Activated CD4-positive, CD25-positive, alpha-beta regulatory T cell treated with anti-CD3 and anti-CD28 coated beads, Interleukin-2, amount 50 U/mL, for 16 hours (primary cell): ENCODE results near the gene WASF1.
"Not testable (repeated sequence)": the region's sequence is repeated elsewhere in the genome, so short reads cannot be mapped to it uniquely, and the experiment has no call there.

Experiments used
- DNase-seq: peaks from one replicate; pipeline ENCODE4 v3.0.0-alpha.2; 2020; ENCODE audit warnings: low read depth, low spot score

Gene WASF1

DNA sequence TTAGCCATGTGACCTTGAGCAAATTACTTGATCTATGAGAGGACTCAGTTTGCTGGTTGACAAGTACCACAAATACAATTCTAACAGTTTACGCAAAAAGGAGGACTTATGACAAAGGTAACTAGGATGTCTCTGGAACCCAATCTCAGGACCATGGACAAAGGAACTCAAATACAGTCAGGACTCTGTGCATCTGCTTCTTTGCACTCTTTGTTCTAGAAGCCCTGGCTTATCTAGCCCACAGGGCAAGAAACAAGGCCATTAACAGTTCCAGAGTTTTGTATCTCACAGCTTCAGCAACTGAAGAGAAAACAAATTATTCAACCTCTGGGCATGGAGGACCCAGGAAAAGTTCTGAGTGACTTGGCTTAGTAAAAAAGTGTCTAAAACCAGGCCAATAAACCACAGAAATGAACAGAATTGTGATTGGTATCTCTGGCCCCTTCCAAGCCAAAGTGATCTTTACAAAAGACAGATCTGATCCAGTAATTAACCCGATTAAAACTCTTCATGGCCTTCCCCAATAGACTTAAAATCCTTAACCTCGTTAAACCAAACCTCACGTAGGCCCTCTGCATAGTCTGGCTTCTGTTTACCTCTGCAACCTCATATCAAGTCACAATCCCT is 5.9 kb downstream of the WASF1 start:
- DNase-seq = no peak

DNA sequence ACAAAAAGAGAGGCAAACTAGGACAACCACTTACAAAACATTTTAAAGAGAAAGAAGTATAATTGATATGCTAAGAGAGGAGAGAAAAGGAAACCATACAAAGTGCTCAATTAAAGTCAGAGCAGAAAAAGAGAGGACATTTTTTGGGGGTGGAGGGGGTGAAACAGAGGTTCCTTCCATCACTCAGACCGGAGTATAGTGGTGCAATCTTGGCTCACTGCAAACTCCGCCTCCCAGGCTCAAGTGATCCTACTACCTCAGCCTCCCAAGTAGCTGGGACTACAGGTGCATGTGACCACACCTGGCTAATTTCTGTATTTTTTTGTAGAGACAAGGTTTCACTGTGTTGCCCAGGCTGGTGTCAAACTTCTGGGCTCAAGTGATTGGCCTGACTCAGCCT is 9.4 kb downstream of the WASF1 start:
- DNase-seq = no peak

DNA sequence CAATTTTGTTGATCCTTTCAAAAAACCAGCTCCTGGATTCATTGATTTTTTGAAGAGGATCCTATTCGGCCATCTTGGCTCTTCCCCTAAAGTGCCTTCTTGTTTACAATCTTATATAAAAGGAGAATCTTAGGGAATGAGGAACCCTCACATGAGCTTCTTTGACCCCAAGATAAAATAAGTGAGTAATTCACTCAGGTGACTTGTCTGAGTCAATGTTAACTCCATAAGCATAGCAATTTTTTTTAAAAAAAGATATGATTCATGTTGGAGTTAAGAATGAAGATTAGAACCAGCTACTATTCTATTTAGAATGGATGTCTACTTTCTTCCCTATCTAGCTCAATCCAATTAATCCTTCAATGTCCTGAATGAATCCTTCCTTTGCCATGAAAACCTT is 21.0 kb downstream of the WASF1 start:
- no peak for DNase-seq

DNA sequence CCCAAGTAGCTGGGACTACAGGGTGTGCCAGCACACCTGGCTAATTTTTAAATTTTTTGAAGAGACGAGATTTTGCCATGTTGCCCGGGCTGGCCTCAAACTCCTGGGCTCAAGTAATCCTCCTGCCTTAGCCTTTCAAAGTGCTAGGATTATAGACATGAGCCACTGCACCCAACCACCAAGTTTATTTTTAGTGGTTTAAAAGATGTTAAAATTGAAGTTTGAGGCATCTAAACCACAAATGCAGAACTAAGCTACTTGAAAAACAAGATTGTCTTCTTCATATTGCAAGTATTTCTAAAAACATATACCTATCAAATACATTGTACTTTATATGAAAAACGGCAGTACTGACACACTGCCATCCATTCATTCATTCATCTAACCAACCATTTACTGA is 31.6 kb downstream of the WASF1 start:
- no peak for DNase-seq

DNA sequence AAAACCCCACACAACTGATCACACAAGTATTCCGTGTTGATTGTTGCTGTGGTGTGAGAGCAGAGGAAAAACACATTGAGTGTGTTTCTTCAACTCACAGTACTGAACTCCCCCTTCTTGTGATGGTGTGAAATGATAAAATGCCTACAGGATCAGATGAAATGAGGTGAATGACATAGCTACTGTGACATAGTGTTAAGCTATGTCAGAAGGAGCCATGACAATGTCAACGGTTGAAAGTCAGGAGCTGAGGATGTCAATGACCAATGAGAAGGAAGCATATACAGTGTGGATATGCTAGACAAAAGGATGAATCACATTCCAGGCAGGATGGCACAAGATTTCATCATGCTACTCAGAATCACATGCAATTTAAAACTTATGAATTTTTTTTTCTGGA is 38.8 kb downstream of the WASF1 start:
- no peak for DNase-seq

DNA sequence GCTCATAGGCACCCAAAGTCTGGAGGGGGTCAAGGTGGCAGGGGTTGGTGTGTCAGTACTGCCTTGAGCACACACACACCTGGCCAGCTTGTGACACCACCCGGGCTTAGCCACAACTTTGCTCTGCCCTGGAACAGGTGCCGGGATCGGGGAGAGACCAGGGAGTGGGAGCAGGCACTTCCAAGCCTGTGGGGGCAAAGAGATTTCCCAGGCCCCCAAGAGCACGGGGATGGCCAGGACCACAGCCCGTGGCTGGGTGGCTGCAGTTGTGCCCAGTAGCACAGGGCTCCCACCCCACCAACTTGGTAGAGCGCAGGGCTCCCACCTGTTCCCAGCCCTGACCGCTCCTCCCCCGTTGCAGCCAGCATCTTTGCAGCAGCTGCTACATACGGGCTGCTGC is 40.4 kb downstream of the WASF1 start:
- no peak for DNase-seq

DNA sequence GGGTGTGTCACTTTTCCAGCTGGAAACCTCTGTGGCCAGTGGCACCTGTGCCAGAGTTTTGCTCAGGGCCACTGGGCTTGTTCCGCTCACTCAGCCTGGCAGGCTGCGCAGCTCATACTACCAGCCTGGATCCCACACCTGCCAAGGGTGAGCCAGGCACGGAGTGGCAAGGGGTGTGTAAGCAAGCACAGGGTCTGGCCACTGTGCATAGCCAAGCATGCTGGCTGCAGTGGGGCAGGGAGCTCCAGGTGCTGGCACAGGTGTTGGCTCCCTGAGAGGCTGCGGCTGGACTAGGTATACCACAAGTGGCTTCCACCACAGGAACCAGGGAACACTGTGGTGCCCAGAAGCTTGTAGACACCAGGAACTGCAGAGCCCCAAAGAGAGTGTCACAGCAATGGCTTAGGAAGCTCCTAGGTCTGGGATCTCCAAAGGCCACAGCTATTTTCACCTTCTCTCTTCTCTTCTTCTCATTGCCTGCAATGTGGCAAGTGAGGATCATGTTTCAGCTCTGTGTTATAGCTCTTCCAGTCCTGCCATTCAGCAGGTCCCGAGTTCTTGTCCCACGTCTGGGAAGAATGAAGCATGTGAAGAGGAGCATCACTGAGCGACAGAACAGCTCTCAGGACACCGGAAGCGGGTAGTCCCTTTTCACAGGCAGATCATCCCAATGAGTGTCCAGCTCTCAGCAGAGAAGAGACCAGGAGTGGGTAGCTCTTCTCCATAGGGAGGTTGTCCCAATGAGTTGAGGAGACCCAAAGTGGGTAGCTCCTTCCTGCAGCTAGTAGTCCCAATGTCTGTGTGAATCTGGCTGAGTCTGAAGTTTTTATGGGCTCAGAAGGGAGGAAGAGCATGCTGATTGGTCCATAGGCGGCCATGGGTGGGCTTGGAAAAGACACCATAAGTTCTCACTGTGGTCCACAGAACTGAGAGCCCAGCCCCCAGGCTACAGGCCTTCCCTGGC is 41.3 kb downstream of the WASF1 start:
- DNase-seq = no peak

DNA sequence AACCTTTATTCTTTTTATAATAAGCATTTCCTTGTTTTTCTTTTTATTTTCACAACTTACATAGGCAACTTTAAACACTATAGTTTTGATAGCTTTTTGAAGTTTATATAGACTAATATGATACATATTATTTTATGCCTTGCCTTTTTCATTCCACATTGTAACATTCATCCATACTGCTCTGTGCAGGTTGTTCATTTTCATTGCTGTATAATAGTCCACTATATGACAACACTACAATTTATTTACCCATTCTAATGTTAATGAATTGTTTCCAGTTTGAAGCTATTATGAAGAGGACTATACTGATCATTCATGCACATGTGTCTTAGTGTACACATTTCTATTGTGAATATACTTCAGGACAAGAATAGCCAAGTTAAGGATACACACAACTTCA is 49.1 kb downstream of the WASF1 start:
- no peak for DNase-seq

DNA sequence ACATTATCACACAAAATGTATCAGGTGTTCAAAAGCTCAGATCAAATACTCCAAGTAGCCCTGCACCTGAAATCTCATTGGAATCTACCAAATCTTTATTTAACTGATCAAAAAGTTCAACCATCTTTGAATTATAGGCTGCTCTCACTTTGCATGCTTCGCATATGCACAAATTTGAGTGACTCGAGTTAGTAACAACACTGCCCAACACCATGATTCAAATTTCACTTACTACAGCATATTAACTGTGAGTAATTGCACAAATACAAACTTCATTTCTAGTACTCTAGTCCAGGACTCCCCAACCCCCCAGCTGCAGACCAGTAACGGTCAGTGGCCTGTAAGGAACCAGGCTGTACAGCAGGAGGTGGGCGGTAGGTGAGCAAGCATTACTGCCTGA is 51.1 kb downstream of the WASF1 start:
- DNase-seq = no peak

DNA sequence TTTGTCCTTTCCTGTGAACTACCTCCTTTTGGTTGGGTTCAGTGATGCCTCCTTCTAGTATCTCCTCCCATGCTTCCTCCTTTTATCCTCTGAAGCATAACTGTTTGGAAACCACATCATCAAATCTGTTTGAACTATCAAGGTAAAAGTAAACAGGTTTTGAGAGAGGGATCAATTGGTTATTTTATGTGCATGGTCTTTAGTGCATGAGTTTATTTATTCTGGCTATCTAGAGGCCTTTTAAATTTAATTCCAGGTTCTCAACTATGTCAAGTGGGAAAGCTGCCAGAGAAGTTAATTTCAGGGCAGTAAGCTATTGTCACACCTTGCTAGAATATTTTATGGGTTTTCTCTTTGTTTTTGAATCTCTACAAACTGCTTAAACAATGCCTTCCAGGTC is 54.1 kb downstream of the WASF1 start:
- no peak for DNase-seq

DNA sequence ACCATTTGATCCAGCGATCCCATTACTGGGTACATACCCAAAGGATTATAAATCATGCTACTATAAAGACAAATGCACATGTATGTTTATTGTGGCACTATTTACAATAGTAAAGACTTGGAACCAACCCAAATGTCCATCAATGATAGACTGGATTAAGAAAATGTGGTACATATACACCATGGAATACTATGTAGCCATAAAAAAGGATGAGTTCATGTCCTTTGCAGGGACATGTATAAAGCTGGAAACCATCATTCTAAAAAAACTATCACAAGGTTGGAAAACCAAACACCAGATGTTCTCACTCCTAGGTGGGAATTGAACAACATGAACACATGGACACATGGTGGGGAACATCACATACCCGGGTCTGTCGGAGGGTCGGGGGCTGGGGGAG is 57.8 kb downstream of the WASF1 start:
- not testable (repeated sequence) for DNase-seq

DNA sequence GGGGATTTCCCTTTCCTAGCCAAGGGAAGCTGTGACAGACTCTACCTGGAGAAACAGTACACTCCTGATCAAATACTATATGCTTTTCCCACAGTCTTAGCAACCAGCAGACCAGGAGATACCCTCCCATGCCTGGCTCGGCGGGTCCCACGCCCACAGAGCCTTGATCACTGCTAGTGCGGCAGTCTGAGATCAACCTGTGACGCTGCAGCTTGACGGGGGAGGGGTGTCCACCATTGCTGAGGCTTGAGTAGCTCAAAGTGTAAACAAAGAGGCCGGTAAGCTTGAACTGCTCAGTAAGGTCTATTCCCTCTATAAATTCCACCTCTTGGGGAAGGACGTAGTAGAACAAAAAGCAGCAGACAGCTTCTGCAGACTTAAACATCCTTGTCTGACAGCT is 63.2 kb downstream of the WASF1 start:
- no peak for DNase-seq

DNA sequence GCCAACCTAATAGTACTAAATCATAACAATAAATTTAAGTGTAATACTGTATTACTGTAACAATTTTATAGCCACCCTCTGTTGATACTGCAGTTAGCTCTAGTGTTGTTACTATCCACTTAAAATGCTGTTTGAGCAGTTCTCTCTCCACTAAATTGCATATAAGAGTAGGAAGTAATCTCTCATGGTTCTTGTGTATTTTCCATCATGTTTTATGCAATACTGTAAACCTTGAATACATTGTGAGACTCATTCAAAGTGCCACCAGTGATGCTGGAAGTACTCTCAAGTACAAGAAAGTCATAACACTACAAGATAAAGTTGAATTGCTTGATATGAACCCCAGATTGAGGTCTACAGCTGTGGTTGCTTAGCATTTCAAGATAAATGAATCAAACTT is 65.5 kb downstream of the WASF1 start:
- no peak for DNase-seq

DNA sequence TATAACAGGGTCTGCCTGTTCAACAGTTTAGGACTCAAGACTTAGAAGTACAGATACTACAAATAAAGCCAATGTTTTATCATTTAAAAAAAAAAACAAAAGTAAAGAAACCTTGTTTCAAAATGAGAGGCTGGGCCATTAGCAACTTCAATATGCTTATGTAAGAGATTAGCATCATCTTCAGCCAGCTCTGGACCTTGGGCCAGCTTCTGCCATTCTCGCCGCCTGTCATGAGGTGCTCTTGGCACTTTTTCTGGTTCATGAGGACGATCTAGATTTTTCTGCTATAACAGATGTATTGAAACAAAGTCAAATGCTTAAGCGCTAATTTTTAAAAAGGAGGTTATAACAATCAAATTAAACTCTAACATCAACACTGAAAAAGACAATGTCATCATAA is 74.2 kb downstream of the WASF1 start:
- no peak for DNase-seq

DNA sequence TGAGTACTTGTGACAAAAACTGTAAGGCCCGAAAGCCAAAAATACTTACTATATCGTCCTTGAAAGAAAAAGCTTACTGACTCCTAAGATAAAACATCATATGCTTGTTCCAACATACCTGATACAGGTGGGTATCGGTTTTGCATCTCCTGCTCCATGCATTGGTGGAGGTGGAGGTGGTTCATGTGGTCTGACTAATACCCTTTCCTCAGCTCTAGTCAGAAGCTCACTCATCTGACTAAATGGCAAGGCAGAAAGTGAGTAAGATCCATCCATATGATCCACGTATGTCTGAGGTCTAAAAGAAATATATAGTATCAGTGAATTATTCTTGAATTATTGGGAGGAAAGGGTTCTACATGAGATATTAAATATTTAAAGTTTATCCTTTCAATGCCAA is 76.2 kb downstream of the WASF1 start:
- no peak for DNase-seq

DNA sequence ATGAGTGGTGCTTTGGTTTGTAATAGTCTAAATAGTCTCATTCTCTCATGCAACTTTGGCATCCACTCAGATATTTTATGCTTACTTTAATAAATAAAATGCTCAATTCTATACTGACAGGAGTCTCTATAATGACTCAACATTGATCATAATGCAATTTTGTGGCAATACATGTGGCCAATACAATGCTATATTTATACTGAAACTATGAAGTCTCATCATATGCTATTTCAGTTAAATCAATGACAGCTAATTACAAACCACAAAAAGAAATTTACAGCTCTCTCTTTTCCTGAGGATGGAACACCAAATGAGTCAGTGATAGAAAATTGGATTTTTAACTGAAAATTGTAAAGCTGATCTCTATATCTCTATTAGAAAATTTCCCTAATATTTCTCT is 77.1 kb downstream of the WASF1 start:
- no peak for DNase-seq

DNA sequence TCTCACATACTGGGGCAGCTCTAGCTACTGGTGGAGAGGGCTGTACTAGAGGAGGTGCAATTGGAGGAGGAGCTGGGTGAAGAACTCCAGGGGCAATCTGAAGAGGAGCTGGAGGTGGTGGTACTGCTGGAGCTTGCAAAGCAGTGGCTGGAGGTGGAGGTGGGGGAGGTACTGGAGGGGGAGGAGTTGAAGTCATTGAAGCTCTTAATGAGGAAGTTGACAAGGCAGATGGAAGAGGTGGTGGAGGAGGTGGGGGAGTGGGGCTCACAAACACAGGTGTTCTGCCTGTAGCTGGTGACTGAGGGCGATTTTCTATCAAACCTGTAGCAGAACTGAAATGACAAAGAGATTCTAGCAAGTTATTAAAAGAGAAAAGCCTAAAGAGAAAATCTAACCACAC is 77.6 kb downstream of the WASF1 start:
- no peak for DNase-seq

DNA sequence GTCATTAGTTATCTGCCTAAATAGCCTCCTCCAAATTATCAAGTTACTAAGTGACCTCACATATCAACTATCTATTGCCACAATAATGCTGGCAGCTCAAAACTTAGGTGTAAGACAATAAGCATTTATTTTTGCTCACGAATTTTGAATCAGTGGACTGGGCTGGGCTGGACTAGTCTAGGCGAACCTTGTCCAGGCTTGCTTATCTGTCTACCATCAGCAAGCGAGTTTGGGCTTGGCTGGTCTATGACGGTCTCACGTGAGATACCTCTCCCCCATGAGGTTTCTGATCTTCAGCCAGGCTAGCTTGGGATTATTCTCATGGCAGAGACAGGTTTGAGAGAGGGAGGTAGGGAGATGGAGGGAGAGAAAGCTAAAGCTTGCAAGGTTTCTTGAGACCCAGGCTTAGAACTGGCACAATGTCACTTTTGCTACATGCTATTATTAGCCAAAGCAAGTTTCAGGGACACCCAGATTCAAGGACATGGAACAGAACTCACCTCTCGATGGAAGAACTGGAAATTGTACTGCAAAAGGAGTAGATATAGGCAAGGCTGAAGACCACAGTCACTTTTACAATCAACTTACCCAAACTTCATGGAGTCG is 80.9 kb downstream of the WASF1 start:
- DNase-seq = no peak

DNA sequence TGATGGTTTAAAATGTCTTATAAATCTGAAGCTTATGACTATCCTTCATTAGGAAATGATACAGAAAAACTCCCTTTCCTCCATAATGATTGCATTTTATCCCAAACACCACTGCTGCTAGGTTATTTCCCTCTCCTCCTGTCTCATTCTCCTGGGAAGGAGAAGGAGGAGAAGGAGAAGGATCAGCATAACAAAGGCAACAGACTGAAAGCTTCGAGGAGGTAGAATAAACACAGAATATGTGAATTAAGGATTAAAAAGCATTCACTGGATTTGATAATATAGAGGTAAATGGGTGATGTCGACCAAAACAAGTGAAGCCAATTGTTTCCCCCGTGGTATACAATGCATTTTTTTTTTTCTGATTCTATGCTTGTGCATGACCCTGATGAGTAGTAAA is 82.0 kb downstream of the WASF1 start:
- no peak for DNase-seq

DNA sequence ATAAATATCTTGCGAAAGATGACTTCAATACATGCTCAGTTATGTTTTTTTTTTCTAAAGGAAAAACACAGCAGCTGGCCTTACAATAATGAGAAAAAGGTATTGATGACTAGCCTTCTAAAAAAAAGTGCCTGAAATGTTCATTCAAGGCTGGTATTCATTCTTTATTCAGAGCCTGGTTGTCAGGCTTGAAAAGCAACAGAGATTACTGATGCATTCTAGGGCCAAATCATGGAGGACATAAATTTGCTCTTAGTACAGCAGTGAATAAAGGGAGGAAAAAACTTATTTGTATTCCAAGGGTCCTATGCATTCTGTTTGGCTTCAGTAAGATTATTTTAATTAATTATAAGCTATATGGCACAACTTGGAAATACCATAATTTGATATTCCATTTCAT is 83.5 kb downstream of the WASF1 start:
- DNase-seq = no peak

DNA sequence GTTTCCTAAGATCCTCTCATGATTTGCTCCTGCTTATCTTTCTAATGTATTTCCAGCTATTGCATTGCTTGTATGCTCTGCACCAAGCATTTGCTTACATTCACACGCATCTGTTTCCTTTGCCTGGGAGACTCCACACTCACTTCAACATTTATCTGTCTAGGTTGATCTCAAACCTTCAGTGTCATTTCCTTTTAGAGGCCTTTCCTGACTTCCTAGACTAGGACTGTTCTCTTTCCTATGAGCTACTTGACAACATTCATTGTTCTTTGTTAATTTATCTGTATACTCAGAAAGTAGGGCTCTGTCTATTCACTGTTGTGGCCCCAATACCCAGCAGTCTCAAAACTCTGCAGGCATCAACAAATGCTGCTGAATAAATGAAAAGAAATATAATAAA is 84.4 kb downstream of the WASF1 start:
- DNase-seq = no peak

DNA sequence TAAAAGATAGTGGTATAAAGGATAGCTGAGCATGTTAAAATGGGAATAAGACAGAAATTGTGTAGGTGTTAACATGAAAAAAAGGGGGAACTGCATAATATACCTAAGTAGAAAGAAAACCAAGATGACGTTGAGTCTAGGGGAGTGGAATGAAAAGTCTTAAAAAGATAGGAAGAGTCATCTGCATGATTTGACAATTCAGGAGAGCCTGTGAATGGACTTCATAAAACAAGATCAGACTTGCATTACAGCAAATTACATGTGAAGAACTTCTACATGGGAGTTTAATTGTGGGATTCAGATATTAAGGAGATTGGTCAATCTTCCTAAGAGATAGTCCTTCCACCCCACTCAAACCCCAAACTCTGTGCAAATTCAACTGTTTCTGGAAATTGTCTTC is 85.5 kb downstream of the WASF1 start:
- DNase-seq = no peak

DNA sequence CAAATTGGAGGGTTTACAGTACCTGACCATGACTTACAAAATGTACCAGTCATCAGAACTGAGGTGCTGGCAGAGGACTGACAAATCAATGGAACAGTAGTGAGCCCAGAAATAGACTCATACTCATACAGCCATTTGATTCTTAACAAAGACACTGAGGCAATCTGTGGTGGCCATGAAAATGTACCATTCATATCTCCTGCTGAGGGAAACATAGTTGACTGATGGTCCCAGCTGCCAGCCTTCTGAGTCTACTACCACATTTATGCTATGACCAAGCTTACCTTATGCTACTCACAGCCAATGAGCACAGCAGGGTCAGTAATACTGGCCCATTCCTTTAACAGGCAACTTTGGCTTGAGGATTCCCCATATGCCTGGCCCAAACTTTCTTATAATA is 88.6 kb downstream of the WASF1 start:
- no peak for DNase-seq
